GM12878 (cell line): ENCODE results near the gene SLAMF1. TPM values are rescaled to one million over a fixed set of nuclear protein-coding genes. Genes with fewer than 3 reads are reported as not detected.
A peak's percentile ranks its signal among the peaks of the same experiment; 100 is the strongest.

Source experiments
- ATAC-seq: fragments of 200-7000 bp; cut with Tn5 transposase; 3 replicates; pipeline ENCODE4 v1.9.1; 2020; ENCODE audit warnings: mild to moderate bottlenecking, moderate library complexity
- BruUV-seq: library from RNA; stranded (reverse); fragments of 400-500 nt; replicated peaks from 2 replicates; lab custom pipeline; 2021; lab: Mats Ljungman, UMichigan
- CTCF ChIA-PET: fragments of 300-600 bp; sonication (Branson Sonifier 250); formaldehyde crosslinking; extraction: SDS; loops from one replicate; lab custom pipeline; 2021; ENCODE audit warnings: inconsistent platforms; lab: Yijun Ruan, JAX
- POLR2A ChIA-PET: fragments of 350-600 bp; formaldehyde crosslinking; extraction: SDS; loops from one replicate; lab custom pipeline; 2021; ENCODE audit warnings: inconsistent platforms; lab: Charles Lee
- RAD21 ChIA-PET: fragments of 300-600 bp; sonication (Branson Sonifier 250); formaldehyde crosslinking; loops from one replicate; lab custom pipeline; 2023; ENCODE audit warnings: antibody characterized with exemption; ENCODE audit not compliant: unreplicated experiment; lab: Charles Lee
- SMC1A ChIA-PET: fragments of 300-600 bp; sonication (Branson Sonifier 250); formaldehyde crosslinking; loops from one replicate; lab custom pipeline; 2023; ENCODE audit not compliant: unreplicated experiment, uncharacterized antibody; lab: Charles Lee
- DNase-seq: peaks from one replicate; pipeline ENCODE4 v3.0.0-alpha.2; 2011; ENCODE audit warnings: low read depth, low spot score
- FAIRE-seq: peaks from 3 replicates; lab custom pipeline; 2011; peaks lifted over from hg19 to GRCh38; lab: Jason Lieb, UNC
- H2AFZ ChIP-seq: 2 replicates; pipeline ENCODE4 v1.6.0; 2011; ENCODE audit warnings: low read depth, low read length, control low read depth; ENCODE audit not compliant: control insufficient read depth
- H3K27ac ChIP-seq: 2 replicates; pipeline ENCODE4 v1.5.1; 2011; ENCODE audit warnings: control low read depth; ENCODE audit not compliant: control insufficient read depth, insufficient read depth
- H3K27me3 ChIP-seq, 2 experiments: replicated peaks in 1 of 2; 2 replicates each; pipeline versions ENCODE4 v1.6.0 to v1.6.1; 2011; ENCODE audit warnings: low read length in 1 of 2; ENCODE audit not compliant: control insufficient read depth in 2 of 2, insufficient read depth in 2 of 2
- H3K36me3 ChIP-seq, 2 experiments: 2 replicates each; pipeline ENCODE4 v1.5.1; 2011; ENCODE audit warnings: low read length in 1 of 2; ENCODE audit not compliant: control insufficient read depth in 2 of 2, insufficient read depth in 2 of 2
- H3K4me1 ChIP-seq: 2 replicates; pipeline ENCODE4 v1.6.1; 2011; ENCODE audit warnings: mild to moderate bottlenecking, low read length, moderate library complexity, mixed read lengths; ENCODE audit not compliant: control insufficient read depth, insufficient read depth
- H3K4me2 ChIP-seq: 2 replicates; pipeline ENCODE4 v1.6.0; 2011; ENCODE audit warnings: control low read depth; ENCODE audit not compliant: control insufficient read depth, insufficient read depth
- H3K4me3 ChIP-seq: fragments of 200-600 bp; sonication (generic); 2 replicates; pipeline ENCODE4 v1.5.1; 2016
- H3K79me2 ChIP-seq: 2 replicates; pipeline ENCODE4 v1.6.0; 2011; ENCODE audit warnings: low read length; ENCODE audit not compliant: control insufficient read depth, insufficient read depth
- H3K9ac ChIP-seq: 2 replicates; pipeline ENCODE4 v1.8.0; 2011; ENCODE audit warnings: low read length, control low read depth, mixed read lengths; ENCODE audit not compliant: control insufficient read depth, insufficient read depth
- H3K9me3 ChIP-seq: replicated peaks from 3 replicates; pipeline ENCODE4 v1.5.1; 2011; ENCODE audit warnings: mild to moderate bottlenecking, low read length; ENCODE audit not compliant: control insufficient read depth, insufficient read depth
- H4K20me1 ChIP-seq: 2 replicates; pipeline ENCODE4 v1.6.0; 2011; ENCODE audit not compliant: control insufficient read depth, insufficient read depth
- CBFB ChIP-seq: IDR thresholded peaks from 2 replicates; pipeline ENCODE4 v1.6.1; 2016; ENCODE audit warnings: antibody characterized with exemption, low read depth
- EZH2 ChIP-seq: IDR thresholded peaks from 2 replicates; pipeline ENCODE4 v1.6.1; 2012; ENCODE audit warnings: low read depth, mild to moderate bottlenecking, control low read depth, inconsistent platforms, low read length, borderline replicate concordance; ENCODE audit not compliant: control insufficient read depth
- IKZF2 ChIP-seq, 2 experiments: fragments of 450-650 bp; IDR thresholded peaks; 2 replicates each; pipeline ENCODE4 v1.6.1; 2017; ENCODE audit warnings: mild to moderate bottlenecking in 2 of 2, moderate library complexity in 2 of 2
- MYC ChIP-seq: IDR thresholded peaks from 2 replicates; pipeline ENCODE4 v1.6.1; 2011; ENCODE audit warnings: mild to moderate bottlenecking, low read length, moderate library complexity, inconsistent platforms; ENCODE audit not compliant: insufficient read depth, insufficient replicate concordance, insufficient read length, severe bottlenecking
- SMAD1 ChIP-seq: fragments of 450-650 bp; IDR thresholded peaks from 2 replicates; pipeline ENCODE4 v1.6.1; 2018; ENCODE audit warnings: mild to moderate bottlenecking, low read depth; ENCODE audit not compliant: partially characterized antibody
- SRF ChIP-seq, 2 experiments: IDR thresholded peaks; 2 replicates each; pipeline ENCODE4 v1.6.1; 2011; ENCODE audit warnings: low read depth in 2 of 2, low read length in 2 of 2, mild to moderate bottlenecking in 1 of 2, moderate library complexity in 1 of 2
- SUZ12 ChIP-seq: fragments of 200-600 bp; sonication (generic); IDR thresholded peaks from one replicate; pipeline ENCODE4 v1.6.1; 2018; ENCODE audit warnings: antibody characterized with exemption, mild to moderate bottlenecking; ENCODE audit not compliant: unreplicated experiment
- ZZZ3 ChIP-seq: IDR thresholded peaks from 2 replicates; pipeline ENCODE4 v1.6.1; 2011; ENCODE audit warnings: low read depth; ENCODE audit not compliant: control insufficient read depth, insufficient read length
- WGBS: methylation state at CpG from one replicate; pipeline ENCODE4 v1.1.6; 2016; ENCODE audit warnings: low lambda C conversion rate; ENCODE audit not compliant: insufficient replicate concordance, insufficient coverage; ENCODE audit errors: missing lambda C conversion rate; 5-methylcytosine and 5-hydroxymethylcytosine counted together
- in situ Hi-C: fragments of 300-500 bp; cut with MboI; formaldehyde crosslinking; loops from 9 replicates; pipeline ENCODE4 v1.14.3; 2018; ENCODE audit warnings: mixed read lengths
- intact Hi-C: fragments of 100-400 bp; cut with micrococcal nuclease; formaldehyde crosslinking; loops from one replicate; pipeline ENCODE4 v1.14.2; 2022; ENCODE audit not compliant: unreplicated experiment
- polyA plus RNA-seq, 11 experiments: library from polyadenylated mRNA; depleted of rRNA in 4 of 11; unstranded in 6 of 11; stranded (reverse) in 5 of 11; fragments of >200 nt; fragmentation: Nextera tagmentation in 4 of 11; fragmentation: Illumina TruSeq in 1 of 11; extraction: Ambion mirVana in 4 of 11; extraction: Trizol in 1 of 11; gene quantifications; 1 replicate in 1 of 11; 2 replicates in 10 of 11; pipeline versions ENCODE4 v1.2.1 to v1.2.3, GENCODE V29; 2011 to 2016; ENCODE audit warnings: inconsistent platforms in 2 of 11, missing spikeins in 2 of 11, low read depth in 1 of 11
- total RNA-seq, 4 experiments: library from RNA; depleted of rRNA in 3 of 4; stranded (reverse); fragments of >200 nt in 3 of 4; fragmentation: Illumina TruSeq in 1 of 4; extraction: Trizol in 1 of 4; gene quantifications; 2 replicates each; pipeline versions ENCODE4 v1.2.1 to v1.2.3, GENCODE V29; 2013 to 2021
- TF ChIP-seq, protein P1 (sequence below), 3 experiments: IDR thresholded peaks in 2 of 3; conservative IDR thresholded peaks in 1 of 3; 2 replicates each; pipeline ENCODE4 v1.5.1; 2011; ENCODE audit warnings: low read depth in 3 of 3, low read length in 3 of 3, mild to moderate bottlenecking in 3 of 3, control low read depth in 2 of 3, moderate library complexity in 2 of 3, inconsistent platforms in 1 of 3, mixed read lengths in 1 of 3; ENCODE audit not compliant: control insufficient read depth in 2 of 3, insufficient read depth in 1 of 3; ENCODE audit errors: extremely low read depth in 1 of 3
- TF ChIP-seq, protein P2 (sequence below): fragments of 450-650 bp; IDR thresholded peaks from 2 replicates; pipeline ENCODE4 v1.6.1; 2016; ENCODE audit warnings: mild to moderate bottlenecking, moderate library complexity, borderline replicate concordance
- TF ChIP-seq, protein P3 (sequence below): fragments of 450-650 bp; IDR thresholded peaks from 2 replicates; pipeline ENCODE4 v1.6.1; 2018; ENCODE audit warnings: borderline replicate concordance, mild to moderate bottlenecking; ENCODE audit not compliant: partially characterized antibody

The SLAMF1 gene
- total and polyA plus RNA-seq, 10 of the 15 experiments (the other 5 are each of a cell fraction or from before 2014, with no cell fraction given), result 87.3 to 260 (median 131) TPM

DNA sequence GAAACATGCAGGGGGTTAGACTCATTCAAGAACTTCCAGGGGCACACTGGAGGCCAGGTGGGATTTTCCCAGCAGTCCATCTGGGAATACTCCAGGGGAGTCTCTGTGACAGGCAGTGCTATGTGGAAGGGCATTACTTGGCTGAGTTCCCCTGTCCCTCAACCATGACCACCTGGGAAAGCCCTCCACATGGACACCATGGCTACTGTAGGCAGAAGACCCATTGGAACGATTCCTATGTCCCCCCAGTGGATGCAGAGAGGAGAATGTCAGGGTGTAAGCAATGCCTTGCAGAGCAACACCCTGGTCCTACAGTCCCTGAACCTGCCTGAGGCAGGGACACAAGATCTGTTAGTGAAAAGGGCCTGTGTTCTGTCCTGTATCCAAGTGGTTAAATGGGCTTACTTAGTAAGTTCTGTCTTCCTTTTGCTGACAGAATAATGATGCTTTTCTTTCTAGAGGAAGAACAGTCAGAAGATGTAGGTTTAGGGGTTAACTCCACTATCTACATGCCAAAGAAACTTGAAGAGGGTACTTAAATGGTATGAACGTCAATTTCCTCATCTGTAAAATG lies 13.4 kb downstream of the SLAMF1 start:
- Histone ChIP-seq H3K9ac (no peak overlapping the region), H4K20me1 (no peaks in the 10 kb centered on the region), H3K9me3 (no peaks in the 10 kb centered on the region), H2AFZ (no peak overlapping the region), H3K36me3 (peaks cover 30 to 49% of the 10 kb centered on the region in 2 experiments), H3K4me2 (peak overlapping the region; percentile 30; the same call in 1 of the 2 replicates), H3K27ac (peak overlapping the region; percentile 15), H3K4me3 (no peak overlapping the region), H3K79me2 (peaks cover 65% of the 10 kb centered on the region), H3K27me3 (no peaks in the 10 kb centered on the region), H3K4me1 (peaks cover 53% of the 10 kb centered on the region)
- FAIRE-seq (no peak), DNase-seq (no peak), ATAC-seq (peak; percentile 1; the same call in 1 of the 3 replicates)
- intact Hi-C loops, result no loop called here
- ChIA-PET POLR2A (no interaction called here), CTCF (interaction anchor here (0.9 to 1.4 kb wide), 3 partner anchors 10 to 42 kb away, joined by 4 to 9 read pairs (median 7); no protein-coding TSS in a partner anchor), SMC1A (interaction anchor here (0.8 to 17.6 kb wide), 6 partner anchors 13 to 79 kb away, joined by 3 to 259 read pairs (median 5); partner anchors contain the start of gene SLAMF1), RAD21 (interaction anchor here (1.1 kb wide), 2 partner anchors 9 to 39 kb away, joined by 3 to 4 read pairs; no protein-coding TSS in a partner anchor)
- BruUV-seq, result no TSS peak
- WGBS, result 29% methylated on average over 2 of the region's 2 CpGs
- in situ Hi-C loops, result no loop called here
- TF ChIP-seq SMAD1 (no peak), IKZF2 (IDR thresholded peaks at IDR 0.05) (0 out of 4 replicates have a peak, but pooled peaks of 1 of the 2 experiments have one; percentile 28), MYC (no peak), EZH2 (no peak), CBFB (no peak), ZZZ3 (no peak), SRF (IDR thresholded peaks at IDR 0.05; ENCODE audit: low read depth in 2 of 2, low read length in 2 of 2) (no peak), SUZ12 (no peak)
- TF ChIP-seq, protein P1, sequence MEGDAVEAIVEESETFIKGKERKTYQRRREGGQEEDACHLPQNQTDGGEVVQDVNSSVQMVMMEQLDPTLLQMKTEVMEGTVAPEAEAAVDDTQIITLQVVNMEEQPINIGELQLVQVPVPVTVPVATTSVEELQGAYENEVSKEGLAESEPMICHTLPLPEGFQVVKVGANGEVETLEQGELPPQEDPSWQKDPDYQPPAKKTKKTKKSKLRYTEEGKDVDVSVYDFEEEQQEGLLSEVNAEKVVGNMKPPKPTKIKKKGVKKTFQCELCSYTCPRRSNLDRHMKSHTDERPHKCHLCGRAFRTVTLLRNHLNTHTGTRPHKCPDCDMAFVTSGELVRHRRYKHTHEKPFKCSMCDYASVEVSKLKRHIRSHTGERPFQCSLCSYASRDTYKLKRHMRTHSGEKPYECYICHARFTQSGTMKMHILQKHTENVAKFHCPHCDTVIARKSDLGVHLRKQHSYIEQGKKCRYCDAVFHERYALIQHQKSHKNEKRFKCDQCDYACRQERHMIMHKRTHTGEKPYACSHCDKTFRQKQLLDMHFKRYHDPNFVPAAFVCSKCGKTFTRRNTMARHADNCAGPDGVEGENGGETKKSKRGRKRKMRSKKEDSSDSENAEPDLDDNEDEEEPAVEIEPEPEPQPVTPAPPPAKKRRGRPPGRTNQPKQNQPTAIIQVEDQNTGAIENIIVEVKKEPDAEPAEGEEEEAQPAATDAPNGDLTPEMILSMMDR (IDR thresholded peaks at IDR 0.05 in 2 of 3, conservative IDR thresholded peaks at IDR 0.05 in 1 of 3; ENCODE audit: control insufficient read depth in 2 of 3, extremely low read depth in 1 of 3, insufficient read depth in 1 of 3, low read depth in 3 of 3, low read length in 3 of 3), result no peak
- TF ChIP-seq, protein P2, sequence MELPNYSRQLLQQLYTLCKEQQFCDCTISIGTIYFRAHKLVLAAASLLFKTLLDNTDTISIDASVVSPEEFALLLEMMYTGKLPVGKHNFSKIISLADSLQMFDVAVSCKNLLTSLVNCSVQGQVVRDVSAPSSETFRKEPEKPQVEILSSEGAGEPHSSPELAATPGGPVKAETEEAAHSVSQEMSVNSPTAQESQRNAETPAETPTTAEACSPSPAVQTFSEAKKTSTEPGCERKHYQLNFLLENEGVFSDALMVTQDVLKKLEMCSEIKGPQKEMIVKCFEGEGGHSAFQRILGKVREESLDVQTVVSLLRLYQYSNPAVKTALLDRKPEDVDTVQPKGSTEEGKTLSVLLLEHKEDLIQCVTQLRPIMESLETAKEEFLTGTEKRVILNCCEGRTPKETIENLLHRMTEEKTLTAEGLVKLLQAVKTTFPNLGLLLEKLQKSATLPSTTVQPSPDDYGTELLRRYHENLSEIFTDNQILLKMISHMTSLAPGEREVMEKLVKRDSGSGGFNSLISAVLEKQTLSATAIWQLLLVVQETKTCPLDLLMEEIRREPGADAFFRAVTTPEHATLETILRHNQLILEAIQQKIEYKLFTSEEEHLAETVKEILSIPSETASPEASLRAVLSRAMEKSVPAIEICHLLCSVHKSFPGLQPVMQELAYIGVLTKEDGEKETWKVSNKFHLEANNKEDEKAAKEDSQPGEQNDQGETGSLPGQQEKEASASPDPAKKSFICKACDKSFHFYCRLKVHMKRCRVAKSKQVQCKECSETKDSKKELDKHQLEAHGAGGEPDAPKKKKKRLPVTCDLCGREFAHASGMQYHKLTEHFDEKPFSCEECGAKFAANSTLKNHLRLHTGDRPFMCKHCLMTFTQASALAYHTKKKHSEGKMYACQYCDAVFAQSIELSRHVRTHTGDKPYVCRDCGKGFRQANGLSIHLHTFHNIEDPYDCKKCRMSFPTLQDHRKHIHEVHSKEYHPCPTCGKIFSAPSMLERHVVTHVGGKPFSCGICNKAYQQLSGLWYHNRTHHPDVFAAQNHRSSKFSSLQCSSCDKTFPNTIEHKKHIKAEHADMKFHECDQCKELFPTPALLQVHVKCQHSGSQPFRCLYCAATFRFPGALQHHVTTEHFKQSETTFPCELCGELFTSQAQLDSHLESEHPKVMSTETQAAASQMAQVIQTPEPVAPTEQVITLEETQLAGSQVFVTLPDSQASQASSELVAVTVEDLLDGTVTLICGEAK, result no peak
- TF ChIP-seq, protein P3, sequence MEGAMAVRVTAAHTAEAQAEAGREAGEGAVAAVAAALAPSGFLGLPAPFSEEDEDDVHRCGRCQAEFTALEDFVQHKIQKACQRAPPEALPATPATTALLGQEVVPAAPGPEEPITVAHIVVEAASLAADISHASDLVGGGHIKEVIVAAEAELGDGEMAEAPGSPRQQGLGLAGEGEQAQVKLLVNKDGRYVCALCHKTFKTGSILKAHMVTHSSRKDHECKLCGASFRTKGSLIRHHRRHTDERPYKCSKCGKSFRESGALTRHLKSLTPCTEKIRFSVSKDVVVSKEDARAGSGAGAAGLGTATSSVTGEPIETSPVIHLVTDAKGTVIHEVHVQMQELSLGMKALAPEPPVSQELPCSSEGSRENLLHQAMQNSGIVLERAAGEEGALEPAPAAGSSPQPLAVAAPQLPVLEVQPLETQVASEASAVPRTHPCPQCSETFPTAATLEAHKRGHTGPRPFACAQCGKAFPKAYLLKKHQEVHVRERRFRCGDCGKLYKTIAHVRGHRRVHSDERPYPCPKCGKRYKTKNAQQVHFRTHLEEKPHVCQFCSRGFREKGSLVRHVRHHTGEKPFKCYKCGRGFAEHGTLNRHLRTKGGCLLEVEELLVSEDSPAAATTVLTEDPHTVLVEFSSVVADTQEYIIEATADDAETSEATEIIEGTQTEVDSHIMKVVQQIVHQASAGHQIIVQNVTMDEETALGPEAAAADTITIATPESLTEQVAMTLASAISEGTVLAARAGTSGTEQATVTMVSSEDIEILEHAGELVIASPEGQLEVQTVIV, result no peak
